NCI-H2029 (cell line): ENCODE results near the gene SLC5A11.
"Not testable (repeated sequence)": the region's sequence is repeated elsewhere in the genome, so short reads cannot be mapped to it uniquely, and the experiment has no call there.

Experiments used
- DNase-seq: peaks from one replicate; lab custom pipeline; 2025; lab: John Stamatoyannopoulos, UW

SLC5A11 gene

GRCh38 chr16:24858219-24859041 is 12.7 kb downstream of the SLC5A11 start:
- no peak for DNase-seq

- DNase-seq = no peak
Measured at GRCh38 chr16:24861461-24861860, 15.7 kb downstream of the SLC5A11 start.

GRCh38 chr16:24863582-24864437 is 18.0 kb downstream of the SLC5A11 start:
- DNase-seq = no peak

GRCh38 chr16:24869033-24869432 is 23.3 kb downstream of the SLC5A11 start:
- DNase-seq = no peak

- no peak for DNase-seq
Measured at GRCh38 chr16:24871891-24872290, 26.1 kb downstream of the SLC5A11 start.

- DNase-seq = no peak
Measured at GRCh38 chr16:24873028-24873427, 27.3 kb downstream of the SLC5A11 start.

- no peak for DNase-seq
Measured at GRCh38 chr16:24875466-24875865, 29.7 kb downstream of the SLC5A11 start.

GRCh38 chr16:24876231-24876630 is 30.5 kb downstream of the SLC5A11 start:
- DNase-seq = no peak

GRCh38 chr16:24879684-24880083 is 33.9 kb downstream of the SLC5A11 start:
- DNase-seq = no peak

GRCh38 chr16:24883714-24884151 is 38.0 kb downstream of the SLC5A11 start:
- no peak for DNase-seq

GRCh38 chr16:24887472-24887871 is 41.7 kb downstream of the SLC5A11 start:
- no peak for DNase-seq

- DNase-seq = no peak
Measured at GRCh38 chr16:24890746-24891145, 45.0 kb downstream of the SLC5A11 start.

GRCh38 chr16:24896439-24896838 is 50.7 kb downstream of the SLC5A11 start:
- DNase-seq = no peak

GRCh38 chr16:24897522-24897921 is 51.8 kb downstream of the SLC5A11 start:
- DNase-seq = not testable (repeated sequence)

GRCh38 chr16:24900230-24900629 is 54.5 kb downstream of the SLC5A11 start:
- DNase-seq = no peak

GRCh38 chr16:24906199-24906808 is 60.5 kb downstream of the SLC5A11 start:
- peak; percentile 10 for DNase-seq

- no peak for DNase-seq
Measured at GRCh38 chr16:24906901-24907300, 61.1 kb downstream of the SLC5A11 start.

- DNase-seq = no peak
Measured at GRCh38 chr16:24908716-24909115, 63.0 kb downstream of the SLC5A11 start.

GRCh38 chr16:24909856-24910255 is 64.1 kb downstream of the SLC5A11 start:
- no peak for DNase-seq

GRCh38 chr16:24915019-24915418 is 69.3 kb downstream of the SLC5A11 start:
- no peak for DNase-seq

GRCh38 chr16:24915576-24915975 is 69.8 kb downstream of the SLC5A11 start:
- DNase-seq = no peak

GRCh38 chr16:24917236-24917635 is 71.5 kb downstream of the SLC5A11 start:
- no peak for DNase-seq

GRCh38 chr16:24917891-24918290 is 72.1 kb downstream of the SLC5A11 start:
- no peak for DNase-seq
